Liver (tissue), 3 donors: ENCODE measurements around the gene TOMM70.

Experiments used
- CTCF ChIP-seq: fragments of 150-350 bp; IDR thresholded peaks from 2 replicates; pipeline ENCODE4 v1.5.1; 2017; ENCODE audit warnings: improper control_type of control experiment, low read depth, low read length; ENCODE audit not compliant: missing input control
- EGR1 ChIP-seq, 2 donors: IDR thresholded peaks; 2 replicates each; pipeline ENCODE4 v1.6.1; 2016 to 2018; ENCODE audit warnings: antibody characterized with exemption in 2 of 2, low read depth in 2 of 2
- FOXA1 ChIP-seq: IDR thresholded peaks from 2 replicates; pipeline ENCODE4 v1.6.1; 2016; ENCODE audit warnings: antibody characterized with exemption
- GABPA ChIP-seq, 2 donors: IDR thresholded peaks in 1 of 2; conservative IDR thresholded peaks in 1 of 2; 2 replicates each; pipeline ENCODE4 v1.6.1; 2016; ENCODE audit warnings: antibody characterized with exemption in 2 of 2, mild to moderate bottlenecking in 1 of 2, moderate library complexity in 1 of 2
- HNF4G ChIP-seq: IDR thresholded peaks from 2 replicates; pipeline ENCODE4 v1.6.1; 2016; ENCODE audit warnings: antibody characterized with exemption
- JUND ChIP-seq, 2 donors: IDR thresholded peaks; 2 replicates each; pipeline ENCODE4 v1.6.1; 2016; ENCODE audit warnings: antibody characterized with exemption in 2 of 2
- MAX ChIP-seq: IDR thresholded peaks from 2 replicates; pipeline ENCODE4 v1.6.1; 2016; ENCODE audit warnings: antibody characterized with exemption
- RAD21 ChIP-seq, 2 donors: IDR thresholded peaks; 2 replicates each; pipeline ENCODE4 v1.6.1; 2016; ENCODE audit warnings: antibody characterized with exemption in 2 of 2, mild to moderate bottlenecking in 2 of 2
- REST ChIP-seq: IDR thresholded peaks from 2 replicates; pipeline ENCODE4 v1.6.1; 2016; ENCODE audit warnings: antibody characterized with exemption, mild to moderate bottlenecking
- SP1 ChIP-seq: IDR thresholded peaks from 2 replicates; pipeline ENCODE4 v1.6.1; 2018; ENCODE audit warnings: antibody characterized with exemption, mild to moderate bottlenecking
- TAF1 ChIP-seq: conservative IDR thresholded peaks from 2 replicates; pipeline ENCODE4 v1.6.1; 2016; ENCODE audit warnings: antibody characterized with exemption, mild to moderate bottlenecking
- ZBTB33 ChIP-seq: IDR thresholded peaks from 2 replicates; pipeline ENCODE4 v1.6.1; 2016; ENCODE audit warnings: antibody characterized with exemption
- donor health status: healthy.
- donor health status: healthy.

GRCh38 chr3:100402256-100402655 is 1.4 kb upstream of the TOMM70 start:
- no peak for TF ChIP-seq CTCF
- no peak for TF ChIP-seq GABPA (IDR thresholded peaks at IDR 0.05 in 1 of 2, conservative IDR thresholded peaks at IDR 0.05 in 1 of 2)
- TF ChIP-seq JUND (IDR thresholded peaks at IDR 0.05), result no peak
- no peak for TF ChIP-seq ZBTB33
- no peak for TF ChIP-seq REST
- TF ChIP-seq MAX, result no peak
- no peak for TF ChIP-seq TAF1
- TF ChIP-seq FOXA1, result no peak
- no peak for TF ChIP-seq SP1
- no peak for TF ChIP-seq EGR1 (IDR thresholded peaks at IDR 0.05; ENCODE audit: low read depth in 2 of 2)
- TF ChIP-seq RAD21 (IDR thresholded peaks at IDR 0.05), result no peak
- no peak for TF ChIP-seq HNF4G
